Parietal lobe (tissue), 2 donors: ENCODE data around the gene ARMH1. TPM values are rescaled to one million over a fixed set of nuclear protein-coding genes. Genes with fewer than 3 reads are reported as not detected.

Source experiments
- small RNA-seq: library from RNA; depleted of rRNA; stranded (forward); fragments of <200 nt; gene quantifications from one replicate; pipeline ENCODE3, GENCODE V24; 2014; ENCODE audit warnings: low replicate concordance
- total RNA-seq: library from RNA; depleted of rRNA; stranded (reverse); fragments of >200 nt; gene quantifications from one replicate; pipeline ENCODE4 v1.2.3, GENCODE V29; 2014

ARMH1 gene
- total RNA-seq, result 10.6 TPM

GRCh38 chr1:44674113-44675000 lies at the start of gene ARMH1, which contains the start of gene TMEM53:
Gene ARMH1, plus strand, starts transcription at chr1:44674714. Its CDS starts 14,984 bp downstream, at chr1:44689698.
Gene TMEM53, minus strand, starts transcription at chr1:44674481. Its CDS starts 90 bp downstream, at chr1:44674391.

GRCh38 chr1:44730741-44731512 lies 56.4 kb downstream of the ARMH1 start, which contains the start of gene RNU5D-1:
Gene RNU5D-1, minus strand, starts transcription at chr1:44731170.

GRCh38 chr1:44739307-44740178 lies 65.0 kb downstream of the ARMH1 start, which contains the start of gene KIF2C:
Gene KIF2C, plus strand, starts transcription at chr1:44739837. Its CDS starts 96 bp downstream, at chr1:44739933.

Small RNA genes within 50 kb of the gene (small RNA-seq; reads per million reads assigned to genes)
- 49.9 reads per million, percentile 94 among the genes with 10 or more reads in this experiment for gene RNU5D-1
- gene RNU5F-1, result 9.5 reads per million, percentile 90 among the genes with 10 or more reads in this experiment

Other genes starting within 250 kb of the ARMH1 start
- 6.3 TPM for gene TMEM53, start 233 bp upstream of the ARMH1 start, total RNA-seq
- not detected for gene RNU5D-1, start 56.5 kb downstream of the ARMH1 start, total RNA-seq
- 6.3 TPM for gene KIF2C, start 65.1 kb downstream of the ARMH1 start, total RNA-seq
- gene RPS8, start 100.8 kb downstream of the ARMH1 start, total RNA-seq, result 1,121 TPM
- gene BEST4, start 113.5 kb downstream of the ARMH1 start, total RNA-seq, result 0.94 TPM
- gene PLK3, start 125.7 kb downstream of the ARMH1 start, total RNA-seq, result 13.1 TPM
- not detected for gene DYNLT4, start 132.6 kb downstream of the ARMH1 start, total RNA-seq
- gene BTBD19, start 133.8 kb downstream of the ARMH1 start, total RNA-seq, result 1.3 TPM
- 2.5 TPM for gene PTCH2, start 168.5 kb downstream of the ARMH1 start, total RNA-seq